NCI-H1694 (cell line): ENCODE results near the gene U2AF1.
"Not testable (repeated sequence)": the region's sequence is repeated elsewhere in the genome, so short reads cannot be mapped to it uniquely, and the experiment has no call there.

Source experiments
- DNase-seq: peaks from one replicate; lab custom pipeline; 2025; lab: John Stamatoyannopoulos, UW

U2AF1 gene, protein sequence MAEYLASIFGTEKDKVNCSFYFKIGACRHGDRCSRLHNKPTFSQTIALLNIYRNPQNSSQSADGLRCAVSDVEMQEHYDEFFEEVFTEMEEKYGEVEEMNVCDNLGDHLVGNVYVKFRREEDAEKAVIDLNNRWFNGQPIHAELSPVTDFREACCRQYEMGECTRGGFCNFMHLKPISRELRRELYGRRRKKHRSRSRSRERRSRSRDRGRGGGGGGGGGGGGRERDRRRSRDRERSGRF

DNA sequence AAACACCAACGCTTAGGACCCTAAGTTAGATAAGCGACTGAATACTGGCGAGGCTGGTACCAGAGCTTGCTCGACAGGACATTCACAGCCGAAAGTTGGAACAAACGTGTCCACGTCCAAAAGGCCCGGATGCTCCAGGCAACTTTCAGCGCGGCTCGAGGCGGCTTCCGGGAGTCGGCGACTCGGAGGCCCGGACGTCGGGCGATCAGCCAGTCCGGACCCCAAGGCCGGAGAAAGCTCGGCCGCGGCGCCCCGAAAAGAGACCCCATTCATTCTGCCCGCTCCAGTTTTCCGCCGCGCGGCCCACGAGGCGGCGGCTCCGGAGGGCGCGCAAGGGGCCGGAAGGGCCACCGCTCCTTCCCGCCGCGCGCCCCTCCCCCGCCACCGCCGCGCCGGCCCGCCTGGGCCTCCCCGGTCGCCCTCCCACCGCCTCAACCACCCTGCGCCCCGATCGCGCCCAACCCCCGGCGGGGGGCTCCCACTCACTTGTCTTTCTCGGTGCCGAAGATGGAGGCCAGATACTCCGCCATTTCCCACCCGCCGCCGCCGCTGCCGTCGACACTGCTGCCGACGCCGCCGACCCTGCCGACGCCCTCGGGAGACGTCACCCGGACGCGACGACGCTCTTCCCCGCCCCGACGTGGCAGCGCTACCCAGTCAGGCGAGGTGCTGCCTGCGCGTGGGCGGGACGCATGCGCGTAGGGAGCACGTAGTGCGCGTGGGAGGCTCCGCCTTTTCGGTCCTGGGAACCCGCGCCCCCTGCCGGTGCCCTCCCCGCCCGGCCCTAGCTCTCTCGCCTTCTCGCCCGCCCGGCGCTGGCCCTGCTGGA is at the start of gene U2AF1:
U2AF1 (minus strand) TSS at position 606 of the 829 bp plus-strand sequence; CDS start at position 530, 76 bp downstream.
- DNase-seq, result not testable (repeated sequence)

DNA sequence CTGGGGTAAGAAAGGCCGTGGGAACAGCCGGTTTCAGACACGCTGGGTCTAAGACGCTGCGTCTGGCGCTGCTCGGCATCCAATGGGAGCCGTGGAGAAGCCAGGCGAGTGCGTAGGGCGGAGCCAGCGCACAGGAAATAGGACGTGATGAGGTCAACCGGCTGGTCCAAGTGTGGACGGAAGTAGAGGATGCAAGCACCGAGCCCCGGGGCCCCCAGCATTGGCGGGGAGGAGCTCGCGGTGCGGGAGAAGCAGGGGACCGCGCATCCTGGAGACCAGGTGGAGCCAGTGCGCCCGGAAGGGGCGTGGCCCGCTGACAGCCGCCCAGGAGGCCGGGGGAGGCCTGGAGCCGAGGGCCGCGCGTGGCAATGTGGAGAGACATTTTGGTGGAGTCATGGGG is 46.2 kb upstream of the U2AF1 start:
- DNase-seq, result not testable (repeated sequence)

DNA sequence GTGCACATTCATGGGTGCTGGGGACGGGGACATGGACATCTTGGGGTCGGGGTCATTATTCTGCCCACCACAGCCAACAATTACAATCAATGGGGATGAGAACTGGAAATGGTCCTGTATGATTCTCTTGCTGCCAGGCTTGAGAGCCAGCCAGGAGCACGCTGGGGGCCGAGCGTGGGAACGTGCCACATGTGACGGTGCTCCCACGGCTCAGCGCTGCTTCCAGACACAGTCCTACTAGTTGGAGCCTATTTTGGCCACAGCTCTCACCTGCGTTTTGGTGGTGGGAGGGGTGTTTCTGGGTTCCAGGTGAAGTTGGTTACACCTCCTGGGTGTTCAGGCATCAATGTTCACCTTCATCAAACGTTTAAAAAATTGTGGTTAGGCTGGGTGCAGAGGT is 42.0 kb upstream of the U2AF1 start:
- not testable (repeated sequence) for DNase-seq

DNA sequence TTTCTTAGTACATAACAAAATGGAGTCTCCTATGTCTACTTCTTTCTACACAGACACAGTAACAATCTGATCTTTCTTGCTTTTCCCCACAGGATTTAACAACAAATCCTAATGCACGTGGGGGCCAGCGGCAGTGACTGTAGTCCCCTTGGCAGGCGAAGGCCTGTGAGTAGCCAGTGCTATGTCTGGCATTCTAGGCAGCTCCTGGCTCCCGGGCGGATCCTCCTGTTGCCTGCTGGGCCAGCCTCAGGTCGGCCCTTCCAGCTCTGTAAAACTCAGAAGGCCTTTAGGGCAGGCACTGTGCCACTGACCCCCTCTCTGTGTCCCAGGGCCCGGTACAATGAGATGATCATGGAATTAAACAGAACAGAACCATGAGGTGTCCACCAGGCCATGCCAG is 40.6 kb upstream of the U2AF1 start:
- DNase-seq, result not testable (repeated sequence)

DNA sequence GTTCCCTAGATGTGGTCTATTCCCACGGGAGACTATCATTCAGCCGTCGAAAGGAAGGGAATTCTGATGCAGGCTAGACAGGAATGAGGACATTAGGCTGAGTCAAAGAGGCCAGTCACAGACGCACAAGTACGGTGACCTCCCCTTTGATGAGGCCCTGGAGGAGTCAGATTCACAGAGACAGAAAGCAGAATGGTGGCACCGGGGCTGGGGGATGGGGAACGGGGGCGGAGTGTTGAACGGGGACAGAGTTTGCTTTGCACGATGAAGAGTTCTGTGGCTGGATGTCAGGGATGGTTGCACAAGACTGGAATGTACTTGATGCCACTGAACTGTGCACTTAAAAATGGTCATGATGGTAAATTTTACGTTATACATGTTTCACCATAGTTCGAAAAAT is 39.3 kb upstream of the U2AF1 start:
- not testable (repeated sequence) for DNase-seq

DNA sequence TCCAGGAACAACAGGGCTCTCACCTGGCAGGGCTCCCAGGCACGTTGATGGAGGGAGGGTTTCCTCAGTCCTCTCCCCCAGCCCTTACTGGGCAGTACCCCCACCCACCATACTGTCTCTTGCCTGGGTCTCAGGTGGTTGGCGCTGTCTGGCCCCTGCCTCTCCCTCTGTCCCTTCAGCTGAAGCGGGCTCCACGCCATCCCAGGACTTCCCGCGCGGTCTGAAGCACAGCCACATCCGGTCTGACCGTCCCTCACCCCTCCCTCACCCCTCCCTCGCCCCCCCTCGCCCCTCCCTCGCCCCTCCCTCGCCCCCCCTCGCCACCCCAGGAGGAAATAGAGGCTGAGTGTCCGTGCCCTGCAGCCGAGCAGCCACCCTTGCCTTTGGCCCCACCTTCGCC is 34.0 kb upstream of the U2AF1 start:
- DNase-seq, result not testable (repeated sequence)

DNA sequence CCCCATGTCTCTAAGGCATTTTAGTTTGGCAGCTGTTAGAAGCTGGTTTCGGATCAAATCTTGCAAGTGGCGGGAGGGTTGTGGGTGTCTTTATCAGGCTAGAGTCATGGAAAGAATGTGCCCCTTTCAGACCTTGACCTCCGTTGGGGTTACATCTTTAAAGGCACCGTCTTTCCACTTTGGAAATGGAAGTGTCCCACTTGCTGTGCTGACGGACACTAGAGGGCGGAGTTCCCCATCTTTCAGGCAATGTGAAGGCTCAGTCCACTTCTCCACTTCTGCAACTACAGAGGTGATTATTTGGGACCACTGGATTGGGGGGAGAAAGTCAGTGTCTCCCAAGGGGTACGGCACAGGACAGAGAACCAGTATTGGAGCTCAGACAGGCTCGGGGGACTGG is 31.6 kb upstream of the U2AF1 start:
- DNase-seq, result not testable (repeated sequence)

DNA sequence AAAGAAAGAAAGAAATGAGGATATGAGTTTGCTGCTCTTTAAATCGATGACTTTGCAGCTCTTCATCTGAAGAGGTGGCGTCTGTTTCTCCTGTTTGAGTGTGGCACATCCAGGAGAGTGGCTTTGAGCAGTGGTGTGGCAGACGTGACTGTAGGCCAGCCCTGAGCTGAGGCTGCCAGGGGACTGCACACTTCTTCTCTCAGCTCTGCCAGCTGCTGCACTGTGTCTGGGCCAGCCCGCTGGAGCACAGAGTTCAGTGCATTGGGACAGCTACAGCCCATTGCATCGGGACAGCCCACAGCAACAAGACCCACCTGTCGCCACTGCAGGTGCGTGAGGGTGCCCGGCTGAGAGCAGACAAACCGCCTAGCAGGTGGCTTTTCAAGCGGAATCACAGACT is 27.1 kb upstream of the U2AF1 start:
- DNase-seq, result not testable (repeated sequence)

DNA sequence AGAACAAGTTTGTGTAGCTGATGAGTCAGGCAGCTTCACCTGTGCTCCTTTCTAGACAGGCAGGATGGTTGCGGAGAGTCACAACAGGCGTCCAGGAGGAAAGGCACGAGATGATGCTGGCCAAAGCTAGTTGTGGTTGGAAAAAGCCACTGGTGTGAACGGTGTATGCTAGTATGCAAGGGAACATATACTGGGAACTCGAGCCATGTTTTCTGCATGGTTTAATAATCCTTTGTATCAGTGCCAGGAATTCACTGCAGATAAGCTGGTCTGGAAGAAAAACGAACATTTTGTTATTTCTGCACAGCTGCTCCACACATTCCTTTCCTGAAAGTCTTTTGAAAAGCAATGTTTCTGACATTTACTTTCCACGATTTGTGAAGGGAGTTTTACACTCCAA is 22.7 kb upstream of the U2AF1 start:
- not testable (repeated sequence) for DNase-seq

DNA sequence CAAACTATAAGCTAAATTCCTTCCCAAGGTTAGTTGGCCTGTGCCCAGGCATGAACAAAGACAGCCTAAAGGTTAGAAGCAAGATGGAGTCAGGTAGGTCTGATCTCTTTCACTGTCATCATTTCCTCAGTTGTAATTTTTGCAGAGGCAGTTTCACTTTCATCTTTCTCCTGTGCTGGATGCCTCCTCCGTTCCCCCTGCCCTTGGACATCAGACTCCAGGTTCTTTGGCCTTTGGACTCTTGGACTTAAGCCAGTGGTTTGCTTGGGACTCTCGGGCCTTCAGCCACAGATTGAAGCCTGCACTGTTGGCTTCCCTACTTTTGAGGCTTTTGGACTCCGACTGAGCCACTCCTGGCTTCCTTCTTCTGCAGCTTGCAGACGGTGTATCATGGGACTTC is 8.6 kb upstream of the U2AF1 start:
- not testable (repeated sequence) for DNase-seq

DNA sequence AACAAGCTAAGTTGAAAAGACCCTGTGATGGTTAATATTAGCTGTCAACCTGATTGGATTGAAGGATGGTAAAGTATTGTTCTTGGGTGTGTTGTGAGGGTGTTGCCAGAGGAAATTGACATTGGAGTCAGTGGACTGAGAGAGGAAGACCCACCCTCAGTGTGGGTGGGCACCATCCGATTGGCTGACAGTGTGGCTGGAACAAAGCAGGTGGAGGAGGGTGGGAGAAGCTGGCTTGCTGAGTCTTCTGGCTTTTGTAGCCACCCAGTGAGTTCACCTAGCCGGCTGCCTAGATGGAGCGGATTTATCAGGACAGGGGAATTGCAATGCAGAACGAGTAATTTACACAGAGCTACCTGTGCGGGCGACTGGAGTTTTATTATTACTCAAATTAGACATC is 7.1 kb upstream of the U2AF1 start:
- not testable (repeated sequence) for DNase-seq

DNA sequence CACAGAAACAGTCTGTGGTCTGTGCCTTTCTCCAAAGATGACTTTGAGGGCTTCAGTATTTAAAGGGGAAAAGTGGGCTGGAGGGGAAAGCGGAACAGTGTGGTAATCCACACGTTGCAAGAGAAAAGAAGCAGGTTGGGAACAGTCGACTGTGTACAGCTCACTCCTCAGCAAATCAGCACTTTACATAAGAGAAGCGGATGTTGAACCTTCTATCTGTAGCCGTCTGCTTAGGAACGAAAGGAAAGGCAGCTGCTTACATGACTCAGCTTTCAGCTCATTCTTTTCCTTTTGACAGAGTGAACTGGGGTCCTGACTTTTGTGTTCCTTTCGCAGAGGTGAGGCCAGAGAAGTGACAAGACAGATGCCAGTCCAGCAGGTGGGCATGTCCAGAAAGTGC is 1.6 kb upstream of the U2AF1 start:
- not testable (repeated sequence) for DNase-seq

DNA sequence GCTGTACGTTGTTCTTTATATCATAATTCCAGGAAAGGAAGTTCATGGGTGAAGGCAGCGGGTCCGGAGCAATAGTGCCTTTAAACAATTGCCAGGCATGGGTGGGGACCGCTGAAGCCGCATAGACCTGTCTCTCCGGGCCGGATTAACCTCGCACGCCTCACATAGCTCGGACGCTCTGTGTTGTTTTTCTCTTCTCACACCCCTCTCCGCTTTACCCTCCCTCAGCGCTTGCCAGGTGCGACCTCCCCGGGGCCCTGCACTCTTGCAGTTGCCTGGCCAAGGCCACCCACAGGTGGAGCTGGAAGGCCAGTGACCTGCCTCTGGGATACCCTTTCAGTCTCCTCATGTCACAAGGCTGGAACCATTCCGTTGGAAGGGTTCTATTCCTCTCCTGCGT is 807 bp upstream of the U2AF1 start:
- not testable (repeated sequence) for DNase-seq

DNA sequence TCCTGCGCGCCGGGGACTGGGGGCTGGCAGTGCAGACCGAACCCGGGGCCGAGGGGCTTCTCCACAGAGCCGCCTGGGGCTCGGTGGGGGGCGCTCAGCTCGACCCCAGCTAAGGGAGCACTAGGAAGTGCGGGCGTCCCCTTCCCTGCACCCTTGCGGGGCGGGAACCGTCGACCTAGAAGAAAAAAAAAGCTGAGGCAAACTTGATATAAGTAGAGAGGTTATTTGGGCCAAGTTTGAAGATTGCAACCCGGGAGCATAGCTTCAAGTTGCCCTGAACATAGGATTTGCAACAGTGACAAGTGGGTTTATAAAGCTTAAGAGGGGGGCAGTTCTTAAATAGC is 396 bp upstream of the U2AF1 start:
- DNase-seq, result not testable (repeated sequence)

DNA sequence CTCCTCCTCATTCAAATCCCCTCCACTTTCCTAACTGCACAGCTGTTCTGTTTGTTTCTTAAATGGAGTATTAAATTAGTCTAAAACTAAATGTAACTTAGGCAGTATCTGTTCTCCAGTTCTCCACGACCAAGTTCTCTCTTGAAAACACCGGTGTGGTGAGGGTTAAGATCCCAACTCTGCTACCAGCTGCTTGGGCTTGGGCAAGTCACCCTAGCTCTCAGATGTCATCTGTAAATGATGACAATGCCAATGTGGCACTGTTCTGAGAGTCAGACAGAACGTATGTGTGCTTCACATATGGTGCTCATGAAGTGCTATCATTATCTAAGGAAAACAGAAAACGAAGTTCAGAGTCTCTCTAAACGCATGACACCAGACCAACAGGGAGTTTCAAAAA is 2.7 kb downstream of the U2AF1 start:
- DNase-seq, result not testable (repeated sequence)

DNA sequence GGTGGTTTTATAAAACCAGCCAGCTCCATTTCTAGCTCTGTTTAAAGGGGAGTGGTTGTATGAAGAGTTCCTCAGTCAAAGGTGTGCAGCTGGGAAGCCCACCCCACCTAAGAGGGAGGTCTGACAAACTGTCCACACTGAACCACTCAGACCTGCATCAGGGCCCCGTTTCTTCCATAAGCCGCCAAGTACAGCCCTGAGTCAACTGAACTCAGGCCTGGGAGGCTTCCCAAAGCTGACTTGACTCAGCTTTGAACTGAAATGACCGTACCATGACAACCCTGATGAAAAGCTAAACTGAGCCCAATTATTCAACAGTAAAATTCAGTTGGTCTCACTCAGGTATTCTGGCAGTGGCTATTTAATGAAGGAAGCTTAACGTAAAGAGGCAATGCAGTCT is 5.1 kb downstream of the U2AF1 start:
- not testable (repeated sequence) for DNase-seq

DNA sequence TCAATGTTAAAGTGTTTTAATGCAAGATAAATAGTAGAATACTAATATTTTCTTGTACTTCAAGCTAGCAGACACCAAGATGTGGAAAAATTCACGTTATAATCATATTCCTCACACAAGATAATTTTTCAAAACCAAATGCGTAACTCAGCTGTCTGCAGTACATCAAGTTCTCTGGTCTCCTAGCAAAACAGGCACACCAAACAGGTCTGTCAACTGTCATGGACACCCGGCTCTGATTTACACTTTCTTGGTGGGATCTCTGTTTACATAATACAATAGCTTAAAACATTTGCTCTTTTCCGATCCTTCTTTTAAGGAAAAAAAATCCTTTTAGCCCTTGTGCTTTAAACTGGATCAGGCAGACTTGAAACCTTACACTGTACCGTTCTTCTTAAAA is 5.7 kb downstream of the U2AF1 start:
- DNase-seq, result not testable (repeated sequence)

DNA sequence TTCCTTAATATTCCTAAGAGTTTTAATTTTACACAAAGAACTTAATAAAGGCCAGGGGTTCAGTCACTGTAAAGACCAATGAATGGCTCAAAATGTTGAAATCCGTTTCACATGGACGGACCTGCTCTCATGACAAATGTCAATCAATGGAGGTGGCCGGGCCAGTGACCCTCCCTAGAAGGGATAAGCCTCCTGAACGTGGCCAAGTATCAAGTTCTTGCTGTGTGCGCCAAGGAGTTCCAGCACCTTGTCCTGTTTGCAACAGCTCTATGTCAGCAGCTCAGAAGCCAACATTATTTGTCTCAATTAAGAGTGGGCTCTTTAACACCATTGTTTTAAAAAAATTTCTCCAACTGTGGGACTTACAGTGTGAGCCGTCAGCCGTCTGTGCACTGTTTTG is 6.4 kb downstream of the U2AF1 start:
- not testable (repeated sequence) for DNase-seq

DNA sequence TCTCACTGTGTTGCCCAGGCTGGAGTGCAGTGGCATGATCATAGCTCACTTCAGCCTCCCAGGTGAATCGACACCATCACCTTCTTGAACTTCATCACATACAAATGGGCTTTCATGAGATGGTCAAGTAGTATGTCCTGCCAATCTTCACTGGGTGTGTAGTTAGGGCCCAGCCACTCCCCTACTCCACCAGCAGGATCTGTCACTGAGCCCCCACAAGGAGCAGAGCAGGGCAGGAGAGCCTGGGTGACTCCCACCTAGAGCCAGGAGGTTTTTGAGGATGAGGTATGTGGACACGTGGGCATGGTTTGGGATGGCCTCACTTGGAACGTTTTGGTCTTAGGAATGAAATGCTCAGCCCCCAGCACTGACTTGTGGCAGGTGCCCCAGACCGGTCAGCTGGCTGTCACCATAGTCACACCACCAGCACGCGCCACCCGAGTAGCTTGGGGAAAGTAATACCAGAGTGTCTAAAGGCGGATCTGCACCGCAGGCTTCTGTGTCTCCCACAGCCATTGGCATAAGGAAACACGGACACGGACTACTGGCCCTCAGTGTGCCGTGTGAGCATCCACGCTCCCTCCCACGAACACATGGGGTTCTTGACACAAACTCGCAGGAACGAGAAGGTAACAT is 15.3 kb downstream of the U2AF1 start:
- DNase-seq, result not testable (repeated sequence)

DNA sequence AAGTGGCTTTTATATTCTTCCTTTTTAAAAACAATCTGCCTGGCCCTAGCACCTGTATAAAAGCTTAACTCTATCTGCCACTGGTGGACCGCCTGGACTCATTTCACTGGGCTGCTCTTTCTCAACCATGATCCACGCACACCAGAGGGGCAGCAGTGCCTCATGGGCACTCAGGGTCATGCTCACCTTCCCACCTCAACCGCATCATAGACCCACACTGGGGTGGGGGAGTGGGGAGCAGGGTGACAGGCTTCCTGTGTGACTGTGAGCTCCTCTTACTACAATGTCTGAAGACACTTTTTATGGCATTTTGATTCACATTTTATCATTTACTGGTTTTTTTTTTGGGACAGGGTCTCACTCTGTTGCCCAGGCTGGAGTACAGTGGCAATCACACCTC is 16.4 kb downstream of the U2AF1 start:
- DNase-seq, result not testable (repeated sequence)

DNA sequence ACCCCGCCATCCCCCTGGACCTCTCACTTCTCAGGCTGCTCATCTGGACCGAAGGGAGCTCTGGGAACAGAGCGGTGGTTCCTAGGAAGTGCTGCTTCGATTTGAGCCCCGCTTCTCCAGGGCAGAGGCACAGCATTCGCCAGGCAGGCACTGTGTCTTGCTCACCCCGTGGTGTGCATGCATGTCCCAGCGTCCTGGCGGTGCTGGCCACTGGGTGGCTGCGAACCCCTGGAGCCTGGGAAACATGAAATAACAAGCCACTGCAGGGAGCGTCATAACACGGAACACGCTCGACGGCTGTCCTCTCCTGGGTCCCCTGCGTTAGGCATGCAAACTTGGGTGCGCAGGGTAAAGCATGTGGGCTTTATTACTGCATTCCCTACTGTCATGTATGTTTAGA is 17.9 kb downstream of the U2AF1 start:
- not testable (repeated sequence) for DNase-seq

DNA sequence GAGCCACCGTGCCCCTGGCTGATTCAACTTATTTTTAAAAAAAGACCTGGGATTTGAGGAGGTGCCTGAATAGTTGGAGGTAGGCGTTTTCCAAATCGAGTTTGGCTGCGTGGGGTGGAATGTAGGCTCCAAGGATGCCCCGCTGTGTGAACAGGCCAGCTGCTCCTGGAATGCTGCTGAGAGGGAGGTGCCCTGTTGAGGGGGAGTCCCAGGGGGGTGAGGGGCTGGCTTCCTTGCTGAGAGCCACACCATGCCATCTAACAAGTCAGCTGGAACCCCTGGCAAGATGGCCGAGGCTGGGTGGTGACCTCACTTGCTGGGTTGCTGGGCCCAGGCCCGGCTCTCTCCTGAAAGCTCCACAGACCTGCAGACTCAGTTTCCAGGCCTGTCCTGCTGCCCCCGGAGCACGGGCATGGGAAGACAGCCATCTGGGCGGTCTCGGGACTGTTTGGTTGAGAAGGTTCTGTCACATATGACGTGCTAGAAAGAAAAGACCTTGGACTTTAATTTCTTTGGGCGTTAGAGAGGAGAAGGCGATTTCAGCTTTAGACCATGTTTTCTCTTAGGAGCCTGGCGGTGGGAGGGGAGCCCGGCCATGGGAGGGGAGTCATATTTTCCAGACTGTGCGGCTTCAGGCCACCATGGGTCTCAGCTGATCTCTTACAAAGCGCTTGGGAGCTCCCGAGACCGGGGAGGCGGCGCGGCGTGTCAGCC is 24.6 kb downstream of the U2AF1 start:
- not testable (repeated sequence) for DNase-seq
